Thymus (tissue), 11 donors: ENCODE measurements around the gene DNLZ. TPM values are rescaled to one million over a fixed set of nuclear protein-coding genes. Genes with fewer than 3 reads are reported as not detected.

Source experiments
- DNase-seq, 9 donors: peaks; one replicate each; pipeline ENCODE4 v3.0.0-alpha.2; 2013; ENCODE audit warnings: low spot score in 9 of 9, low read depth in 6 of 9, missing footprints in 1 of 9
- H3K27ac ChIP-seq, 2 donors: one replicate each; pipeline ENCODE4 v1.5.1; 2013; ENCODE audit warnings: control low read depth in 1 of 2, low read depth in 1 of 2, low read length in 1 of 2, mild to moderate bottlenecking in 1 of 2, moderate library complexity in 1 of 2
- H3K27me3 ChIP-seq, 2 donors: one replicate each; pipeline ENCODE4 v1.5.1; 2013; ENCODE audit warnings: low read length in 1 of 2; ENCODE audit not compliant: control insufficient read depth in 2 of 2, insufficient read depth in 1 of 2
- H3K36me3 ChIP-seq, 2 donors: one replicate each; pipeline ENCODE4 v1.5.1; 2013; ENCODE audit warnings: low read length in 1 of 2, mild to moderate bottlenecking in 1 of 2, moderate library complexity in 1 of 2; ENCODE audit not compliant: control insufficient read depth in 2 of 2, insufficient read depth in 2 of 2
- H3K4me1 ChIP-seq, 2 donors: one replicate each; pipeline ENCODE4 v1.5.1; 2013; ENCODE audit warnings: low read length in 2 of 2; ENCODE audit not compliant: control insufficient read depth in 2 of 2, insufficient read depth in 2 of 2
- H3K4me3 ChIP-seq, 2 donors: one replicate each; pipeline ENCODE4 v1.5.1; 2013; ENCODE audit warnings: low read length in 2 of 2, control low read depth in 1 of 2, mild to moderate bottlenecking in 1 of 2
- H3K9me3 ChIP-seq, 2 donors: one replicate each; pipeline ENCODE4 v1.5.1; 2013; ENCODE audit warnings: low read length in 1 of 2, mild to moderate bottlenecking in 1 of 2; ENCODE audit not compliant: control insufficient read depth in 2 of 2, insufficient read depth in 1 of 2
- WGBS: extraction: QIAGEN DNeasy Blood & Tissue Kit; methylation state at CpG from one replicate; pipeline ENCODE4 v1.1.7; 2013; 5-methylcytosine and 5-hydroxymethylcytosine counted together
- polyA plus RNA-seq: library from polyadenylated mRNA; stranded (reverse); fragments of 200-250 nt; gene quantifications from one replicate; pipeline ENCODE4 v1.2.3, GENCODE V29; 2013
- total RNA-seq: library from RNA; stranded (reverse); fragments of 120-200 nt; gene quantifications from one replicate; pipeline ENCODE4 v1.2.4, GENCODE V29; 2013
- donor health status: healthy.

DNLZ gene
- total and polyA plus RNA-seq, 2 donors = 15.7 to 41.9 TPM

GRCh38 chr9:136310273-136311030 is 53.1 kb downstream of the DNLZ start:
- H3K9me3 ChIP-seq = peaks cover 0 to 21% of the 10 kb centered on the region in 2 donors
- no peak for DNase-seq
- 50% methylated on average over 28 of the region's 28 CpGs for WGBS
- H3K4me3 ChIP-seq = no peak overlapping the region
- peaks cover 7 to 41% of the 10 kb centered on the region in 2 donors for H3K4me1 ChIP-seq
- H3K27me3 ChIP-seq = peaks cover 0 to 14% of the 10 kb centered on the region in 2 donors
- H3K36me3 ChIP-seq = no peaks in the 10 kb centered on the region
- H3K27ac ChIP-seq = no peak overlapping the region

- Histone ChIP-seq H3K36me3 (no peaks in the 10 kb centered on the region), H3K9me3 (peaks cover 0 to 14% of the 10 kb centered on the region in 2 donors), H3K4me3 (no peak overlapping the region), H3K27me3 (peaks cover 0 to 14% of the 10 kb centered on the region in 2 donors), H3K4me1 (peaks cover 7 to 41% of the 10 kb centered on the region in 2 donors), H3K27ac (no peak overlapping the region)
- 96% methylated on average over 5 of the region's 5 CpGs for WGBS
- no peak for DNase-seq
These were observed 53.7 kb downstream of the DNLZ start for GRCh38 chr9:136309806-136310220.

Other genes starting within 250 kb of the DNLZ start
- 19.2 TPM for gene TMEM250, start 244.9 kb downstream of the DNLZ start, total RNA-seq
- gene TMEM250, start 244.9 kb downstream of the DNLZ start, polyA plus RNA-seq = 22.4 TPM
- gene LHX3, start 158.6 kb downstream of the DNLZ start, total RNA-seq = 0.09 TPM
- gene LHX3, start 158.6 kb downstream of the DNLZ start, polyA plus RNA-seq = 0.23 TPM
- 3.9 TPM for gene QSOX2, start 117.9 kb downstream of the DNLZ start, total RNA-seq
- 11.5 TPM for gene QSOX2, start 117.9 kb downstream of the DNLZ start, polyA plus RNA-seq
- 0.24 TPM for gene CCDC187, start 59.6 kb downstream of the DNLZ start, total RNA-seq
- gene CCDC187, start 59.6 kb downstream of the DNLZ start, polyA plus RNA-seq = 0.23 TPM
- gene GPSM1, start 36.2 kb downstream of the DNLZ start, total RNA-seq = 6.1 TPM
- 13.1 TPM for gene GPSM1, start 36.2 kb downstream of the DNLZ start, polyA plus RNA-seq
- gene CARD9, start 9.9 kb upstream of the DNLZ start, total RNA-seq = 2.8 TPM
- gene CARD9, start 9.9 kb upstream of the DNLZ start, polyA plus RNA-seq = 3.5 TPM
- gene SNAPC4, start 36.4 kb upstream of the DNLZ start, total RNA-seq = 2.1 TPM
- 11.3 TPM for gene SNAPC4, start 36.4 kb upstream of the DNLZ start, polyA plus RNA-seq
- 26.7 TPM for gene ENTR1, start 46.9 kb upstream of the DNLZ start, total RNA-seq
- gene ENTR1, start 46.9 kb upstream of the DNLZ start, polyA plus RNA-seq = 60.3 TPM
- 26.5 TPM for gene PMPCA, start 46.9 kb upstream of the DNLZ start, total RNA-seq
- 52.3 TPM for gene PMPCA, start 46.9 kb upstream of the DNLZ start, polyA plus RNA-seq
- gene INPP5E, start 76.1 kb upstream of the DNLZ start, total RNA-seq = 3.9 TPM
- 17.5 TPM for gene INPP5E, start 76.1 kb upstream of the DNLZ start, polyA plus RNA-seq
- 13.6 TPM for gene SEC16A, start 119.3 kb upstream of the DNLZ start, total RNA-seq
- 89.7 TPM for gene SEC16A, start 119.3 kb upstream of the DNLZ start, polyA plus RNA-seq
- gene NOTCH1, start 182.3 kb upstream of the DNLZ start, total RNA-seq = 14.9 TPM
- 15.9 TPM for gene NOTCH1, start 182.3 kb upstream of the DNLZ start, polyA plus RNA-seq